ENCODE measurements around the gene PRKD1.

GRCh38 chr14:29853272-29853671 is 74.4 kb downstream of the PRKD1 start:
- TF ChIP-seq CTCF (conservative IDR thresholded peaks at IDR 0.05; ENCODE audit: low read length) (no peak), EZH2phosphoT487 (IDR thresholded peaks at IDR 0.05; ENCODE audit: borderline replicate concordance) (no peak)
